ENCODE data around the gene GRM1.

GRM1 gene

DNA sequence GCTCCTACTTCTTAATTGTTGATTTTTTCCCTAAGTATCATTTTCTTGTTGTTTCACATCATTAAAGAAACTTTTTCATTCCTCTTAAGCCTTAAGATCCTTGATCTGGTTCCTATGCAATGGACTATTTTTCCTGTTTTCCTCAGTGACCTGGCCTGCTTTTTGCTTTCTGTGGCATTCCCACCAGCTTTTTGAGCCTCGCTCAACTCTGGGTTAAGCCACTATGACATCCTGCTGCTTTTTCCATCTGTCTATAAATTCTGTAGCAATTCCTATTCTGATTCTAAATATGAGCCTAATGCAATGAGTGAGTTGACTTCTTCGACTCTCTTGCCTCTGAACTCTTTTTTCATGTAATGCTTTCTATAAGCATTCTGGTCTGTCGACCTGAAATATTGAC lies 160.3 kb downstream of the GRM1 start:
- TF ChIP-seq, protein P1, sequence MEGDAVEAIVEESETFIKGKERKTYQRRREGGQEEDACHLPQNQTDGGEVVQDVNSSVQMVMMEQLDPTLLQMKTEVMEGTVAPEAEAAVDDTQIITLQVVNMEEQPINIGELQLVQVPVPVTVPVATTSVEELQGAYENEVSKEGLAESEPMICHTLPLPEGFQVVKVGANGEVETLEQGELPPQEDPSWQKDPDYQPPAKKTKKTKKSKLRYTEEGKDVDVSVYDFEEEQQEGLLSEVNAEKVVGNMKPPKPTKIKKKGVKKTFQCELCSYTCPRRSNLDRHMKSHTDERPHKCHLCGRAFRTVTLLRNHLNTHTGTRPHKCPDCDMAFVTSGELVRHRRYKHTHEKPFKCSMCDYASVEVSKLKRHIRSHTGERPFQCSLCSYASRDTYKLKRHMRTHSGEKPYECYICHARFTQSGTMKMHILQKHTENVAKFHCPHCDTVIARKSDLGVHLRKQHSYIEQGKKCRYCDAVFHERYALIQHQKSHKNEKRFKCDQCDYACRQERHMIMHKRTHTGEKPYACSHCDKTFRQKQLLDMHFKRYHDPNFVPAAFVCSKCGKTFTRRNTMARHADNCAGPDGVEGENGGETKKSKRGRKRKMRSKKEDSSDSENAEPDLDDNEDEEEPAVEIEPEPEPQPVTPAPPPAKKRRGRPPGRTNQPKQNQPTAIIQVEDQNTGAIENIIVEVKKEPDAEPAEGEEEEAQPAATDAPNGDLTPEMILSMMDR (conservative IDR thresholded peaks at IDR 0.05), result no peak
- H3K27ac ChIP-seq, result no peak overlapping the region

DNA sequence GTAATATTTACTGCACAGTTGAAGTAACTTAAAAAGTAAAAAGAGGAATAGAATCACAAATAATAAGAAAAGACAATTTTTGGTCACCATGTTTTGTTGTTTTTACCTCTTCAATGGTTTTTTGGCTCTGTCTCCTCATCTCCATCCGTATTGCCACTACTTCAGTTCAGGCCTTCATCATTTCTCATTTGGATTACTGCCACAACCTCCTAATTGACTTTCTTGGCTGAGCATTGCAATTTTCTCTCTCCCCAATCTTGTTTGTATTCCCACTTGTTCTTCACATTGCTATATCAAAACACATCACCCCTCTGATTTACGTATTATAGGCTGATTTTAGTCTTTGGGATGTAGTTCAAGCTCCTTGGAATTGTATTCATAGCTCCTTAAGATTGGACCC lies 161.7 kb downstream of the GRM1 start:
- TF ChIP-seq, protein P1 (conservative IDR thresholded peaks at IDR 0.05), result no peak

DNA sequence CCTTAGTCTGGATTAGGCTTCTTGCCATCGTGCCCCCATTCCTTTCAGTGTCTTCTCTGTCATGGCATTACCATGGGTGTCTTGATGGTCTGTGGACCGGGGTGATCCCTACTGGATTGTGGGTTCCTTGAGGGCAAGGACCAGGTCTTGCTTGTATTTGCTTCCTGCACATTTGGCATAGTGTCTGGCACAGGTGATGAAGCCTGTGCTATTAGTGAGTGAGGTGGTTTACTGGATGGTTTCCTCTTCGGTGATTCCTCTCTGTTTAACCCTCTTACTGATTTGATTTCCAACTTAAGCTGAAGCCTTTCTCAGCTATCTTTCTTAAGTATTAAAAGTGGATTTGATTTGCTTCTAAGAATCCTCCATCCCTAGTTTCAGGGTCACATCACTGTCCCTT lies 162.3 kb downstream of the GRM1 start:
- H3K27ac ChIP-seq, result no peak overlapping the region
- TF ChIP-seq, protein P1 (conservative IDR thresholded peaks at IDR 0.05), result no peak

More for the DNA sequence above, 161.7 kb downstream of the GRM1 start:
- H3K27ac ChIP-seq, result no peak overlapping the region

DNA sequence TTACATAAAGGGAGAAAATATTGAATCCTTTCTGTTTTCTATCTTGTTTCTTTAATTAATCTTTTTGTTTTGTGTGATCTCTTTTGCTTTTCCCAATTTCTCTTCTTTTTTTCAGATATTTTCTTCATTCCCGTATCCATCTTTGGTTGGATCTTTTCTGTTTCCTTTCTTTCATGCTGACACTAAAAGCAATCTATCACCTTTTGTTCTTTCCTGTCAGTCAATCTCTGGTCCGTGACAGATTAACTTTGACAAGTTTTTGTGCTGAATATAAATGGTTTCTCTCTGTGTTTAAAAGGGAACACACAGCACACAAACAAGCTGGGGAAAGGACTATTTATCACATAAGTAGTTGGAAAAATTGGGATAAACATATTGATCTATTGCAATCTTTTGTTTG lies 162.8 kb downstream of the GRM1 start:
- TF ChIP-seq, protein P1 (conservative IDR thresholded peaks at IDR 0.05), result no peak
- no peak overlapping the region for H3K27ac ChIP-seq

DNA sequence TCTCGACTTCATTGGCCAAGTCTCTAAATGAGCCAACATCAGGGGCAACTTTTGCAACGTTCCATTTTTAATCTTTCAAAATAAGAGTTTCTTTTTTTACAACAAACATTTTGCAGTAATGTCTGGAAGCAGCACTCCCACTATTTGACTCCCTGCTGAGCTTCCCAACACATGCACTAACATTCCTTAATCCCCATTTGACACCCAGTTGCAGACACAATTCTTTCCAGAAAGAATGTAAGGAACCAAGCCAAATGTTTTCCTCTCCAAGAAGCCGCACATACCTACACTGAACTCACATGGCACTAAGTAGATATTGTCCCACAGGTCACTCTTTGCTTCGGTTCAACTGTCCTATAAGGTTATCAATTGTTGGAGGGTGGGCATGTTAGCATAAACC lies 165.6 kb downstream of the GRM1 start:
- TF ChIP-seq, protein P1 (conservative IDR thresholded peaks at IDR 0.05), result no peak
- no peak overlapping the region for H3K27ac ChIP-seq

DNA sequence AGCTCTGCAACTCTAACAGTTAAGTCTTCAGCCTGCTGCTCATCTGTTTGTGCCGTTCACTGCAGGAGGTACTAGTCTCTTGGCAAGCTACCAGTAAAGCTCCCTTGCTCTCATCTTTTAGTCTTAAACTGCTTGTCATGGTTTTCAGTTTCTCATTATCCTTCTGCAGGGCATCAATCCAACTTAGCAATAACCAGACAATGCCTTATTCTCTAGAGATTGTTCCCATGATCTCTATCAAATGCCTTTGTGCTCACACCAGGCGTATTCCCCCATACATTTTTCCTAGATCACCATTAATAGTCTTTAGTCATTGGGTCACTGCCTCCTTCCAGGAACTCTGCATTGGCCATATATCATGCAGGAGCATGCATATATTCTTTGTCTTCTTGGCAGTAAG lies 171.3 kb downstream of the GRM1 start:
- TF ChIP-seq, protein P1 (conservative IDR thresholded peaks at IDR 0.05), result no peak

DNA sequence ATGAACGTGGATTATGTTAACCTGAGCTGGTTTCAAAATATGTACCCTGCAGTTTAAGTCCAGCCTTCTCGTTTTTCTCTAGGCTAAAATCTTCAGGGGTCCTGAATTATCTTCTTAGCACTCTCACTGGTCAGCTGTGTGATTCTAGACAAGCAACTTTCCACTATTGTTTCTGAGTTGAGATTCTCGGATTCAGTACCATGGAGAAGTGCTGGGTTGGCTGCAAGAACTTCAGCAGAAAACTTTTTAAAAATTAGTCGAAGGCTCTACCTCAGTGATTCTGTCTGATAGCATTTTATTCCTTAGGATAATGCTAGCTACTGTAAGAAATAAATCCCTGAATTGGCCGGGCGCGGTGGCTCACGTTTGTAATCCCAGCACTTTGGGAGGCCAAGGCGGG lies 173.7 kb downstream of the GRM1 start:
- no peak overlapping the region for H3K27ac ChIP-seq
- TF ChIP-seq, protein P1 (conservative IDR thresholded peaks at IDR 0.05), result no peak

More for the DNA sequence above, 171.3 kb downstream of the GRM1 start:
- H3K27ac ChIP-seq, result no peak overlapping the region

DNA sequence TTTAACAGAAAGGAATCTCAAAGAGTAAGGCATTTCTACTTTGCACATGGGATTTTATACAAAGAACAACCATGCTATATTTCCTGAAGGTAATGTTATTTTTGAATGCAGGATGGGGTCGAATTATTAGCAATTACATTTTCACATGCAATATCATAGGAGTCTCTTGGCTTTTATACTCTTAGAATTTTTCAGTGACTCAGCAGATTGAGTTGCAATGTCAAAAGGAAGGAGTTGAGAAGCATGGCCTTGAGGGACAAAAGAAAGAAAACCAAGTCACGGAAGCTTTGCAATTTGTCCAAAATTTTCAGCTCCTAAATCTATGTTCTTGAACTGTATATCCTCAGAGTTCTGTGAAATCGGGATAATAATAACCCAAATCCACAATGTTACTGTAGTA lies 181.1 kb downstream of the GRM1 start:
- H3K27ac ChIP-seq, result no peak overlapping the region
- TF ChIP-seq, protein P1 (conservative IDR thresholded peaks at IDR 0.05), result no peak
